GM19397 (cell line): ENCODE data around the gene MSGN1.

ENCODE experiments used
- ATAC-seq: cut with Tn5 transposase; IDR thresholded peaks from one replicate; pipeline ENCODE4 v1.9.1; 2021; ENCODE audit warnings: mild to moderate bottlenecking, moderate library complexity; ENCODE audit not compliant: unreplicated experiment

MSGN1 gene, protein sequence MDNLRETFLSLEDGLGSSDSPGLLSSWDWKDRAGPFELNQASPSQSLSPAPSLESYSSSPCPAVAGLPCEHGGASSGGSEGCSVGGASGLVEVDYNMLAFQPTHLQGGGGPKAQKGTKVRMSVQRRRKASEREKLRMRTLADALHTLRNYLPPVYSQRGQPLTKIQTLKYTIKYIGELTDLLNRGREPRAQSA

DNA sequence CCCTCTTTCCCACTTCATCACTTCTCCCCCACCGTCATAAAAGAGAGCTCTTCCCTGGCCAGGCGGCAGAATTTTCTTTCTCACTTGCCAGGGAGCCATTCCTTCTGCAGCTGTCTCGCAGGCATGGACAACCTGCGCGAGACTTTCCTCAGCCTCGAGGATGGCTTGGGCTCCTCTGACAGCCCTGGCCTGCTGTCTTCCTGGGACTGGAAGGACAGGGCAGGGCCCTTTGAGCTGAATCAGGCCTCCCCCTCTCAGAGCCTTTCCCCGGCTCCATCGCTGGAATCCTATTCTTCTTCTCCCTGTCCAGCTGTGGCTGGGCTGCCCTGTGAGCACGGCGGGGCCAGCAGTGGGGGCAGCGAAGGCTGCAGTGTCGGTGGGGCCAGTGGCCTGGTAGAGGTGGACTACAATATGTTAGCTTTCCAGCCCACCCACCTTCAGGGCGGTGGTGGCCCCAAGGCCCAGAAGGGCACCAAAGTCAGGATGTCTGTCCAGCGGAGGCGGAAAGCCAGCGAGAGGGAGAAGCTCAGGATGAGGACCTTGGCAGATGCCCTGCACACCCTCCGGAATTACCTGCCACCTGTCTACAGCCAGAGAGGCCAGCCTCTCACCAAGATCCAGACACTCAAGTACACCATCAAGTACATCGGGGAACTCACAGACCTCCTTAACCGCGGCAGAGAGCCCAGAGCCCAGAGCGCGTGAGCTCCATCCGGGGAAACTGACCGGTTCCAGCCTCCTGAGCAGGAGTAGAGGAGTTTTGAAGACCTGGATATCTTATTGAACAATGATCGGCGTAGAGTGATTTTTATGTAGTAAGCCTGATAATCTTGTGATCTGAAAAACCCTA, at the start of gene MSGN1:
Gene MSGN1, plus strand, starts transcription at position 65 of the 850 bp plus-strand sequence. Its CDS starts 59 bp downstream, at position 124.
- ATAC-seq: no peak

DNA sequence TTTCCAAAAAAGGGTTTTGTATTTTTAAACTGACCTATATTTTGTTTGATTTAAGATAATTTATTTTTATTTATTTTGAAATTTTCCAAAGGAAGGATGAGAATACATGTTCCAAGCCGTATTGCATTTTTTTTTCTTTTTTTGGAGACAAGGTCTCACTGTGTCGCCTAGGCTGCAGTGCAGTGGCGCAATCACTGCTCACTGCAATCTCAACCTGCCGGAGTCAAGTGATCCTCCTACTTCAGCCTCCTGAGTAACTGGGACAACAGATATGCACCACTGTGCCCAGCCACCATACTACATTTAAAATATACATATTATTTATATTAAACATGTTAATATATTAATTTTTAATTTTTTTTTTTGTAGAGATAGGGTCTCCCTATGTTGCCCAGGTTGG, 47.4 kb upstream of the MSGN1 start:
- no peak for ATAC-seq

DNA sequence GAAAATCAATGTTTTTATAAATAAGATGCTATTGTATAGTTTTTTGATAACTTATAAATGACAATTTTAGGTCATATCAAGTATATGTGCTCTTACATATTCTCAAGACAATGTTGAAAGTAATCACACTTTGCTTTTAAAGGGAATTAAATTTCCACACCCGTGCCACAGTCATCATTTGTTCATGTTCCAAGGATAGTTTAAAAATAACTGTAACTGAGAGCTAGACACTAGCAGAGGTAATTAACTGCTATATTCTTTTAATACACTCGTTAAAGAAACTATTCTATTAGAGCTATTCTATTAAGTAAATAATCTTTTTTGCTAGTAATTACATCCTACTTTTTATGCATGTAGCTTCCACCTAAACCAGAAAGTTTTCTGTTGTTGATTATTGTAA, 44.3 kb upstream of the MSGN1 start:
- no peak for ATAC-seq

DNA sequence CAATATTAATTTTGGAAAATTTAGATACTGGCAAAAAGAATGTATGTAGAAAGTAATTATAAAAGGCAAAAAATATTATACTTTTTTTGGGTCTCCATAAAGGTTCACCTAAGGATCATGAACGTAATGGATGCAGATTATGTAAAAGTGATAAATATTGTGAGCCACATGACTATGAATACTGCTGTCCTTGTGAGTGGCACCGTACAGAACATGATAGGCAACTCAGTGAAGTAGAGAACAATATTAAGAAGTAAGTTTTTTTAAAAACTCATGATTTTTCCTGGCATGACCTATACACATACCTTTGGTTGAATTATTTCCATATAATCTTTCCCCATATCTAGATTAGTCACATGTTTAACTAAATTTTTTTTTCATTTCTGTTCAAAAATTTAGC, 43.7 kb upstream of the MSGN1 start:
- no peak for ATAC-seq

DNA sequence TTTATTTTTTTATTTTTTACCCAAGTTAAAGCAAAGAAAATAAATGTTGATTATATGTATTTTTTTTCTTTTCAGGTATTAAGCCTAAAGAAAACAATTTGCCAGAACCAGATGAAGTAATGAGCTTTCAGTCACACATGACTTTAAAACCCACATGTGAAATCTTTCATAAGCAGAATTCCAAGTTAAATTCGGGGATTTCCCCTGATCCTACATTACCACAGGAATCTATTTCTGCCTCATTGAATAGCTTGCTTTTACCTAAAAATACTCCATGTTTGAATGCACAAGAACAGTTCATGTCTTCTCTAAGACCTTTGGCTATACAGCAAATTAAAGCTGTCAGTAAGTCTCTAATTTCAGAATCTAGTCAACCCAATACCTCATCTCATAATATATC, 35.7 kb upstream of the MSGN1 start:
- no peak for ATAC-seq

DNA sequence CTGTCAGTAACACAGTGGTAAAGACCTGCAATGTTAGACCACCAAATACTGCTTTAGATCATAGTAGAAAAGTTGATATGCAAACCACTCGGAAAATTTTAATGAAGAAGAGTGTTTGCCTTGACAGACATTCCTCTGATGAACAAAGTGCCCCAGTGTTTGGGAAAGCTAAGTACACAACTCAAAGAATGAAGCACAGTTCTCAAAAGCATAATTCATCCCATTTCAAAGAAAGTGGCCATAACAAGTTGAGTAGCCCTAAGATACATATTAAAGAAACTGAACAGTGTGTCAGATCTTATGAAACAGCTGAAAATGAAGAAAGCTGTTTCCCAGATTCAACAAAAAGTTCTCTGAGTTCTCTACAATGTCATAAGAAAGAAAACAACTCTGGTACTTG, 34.8 kb upstream of the MSGN1 start:
- no peak for ATAC-seq

DNA sequence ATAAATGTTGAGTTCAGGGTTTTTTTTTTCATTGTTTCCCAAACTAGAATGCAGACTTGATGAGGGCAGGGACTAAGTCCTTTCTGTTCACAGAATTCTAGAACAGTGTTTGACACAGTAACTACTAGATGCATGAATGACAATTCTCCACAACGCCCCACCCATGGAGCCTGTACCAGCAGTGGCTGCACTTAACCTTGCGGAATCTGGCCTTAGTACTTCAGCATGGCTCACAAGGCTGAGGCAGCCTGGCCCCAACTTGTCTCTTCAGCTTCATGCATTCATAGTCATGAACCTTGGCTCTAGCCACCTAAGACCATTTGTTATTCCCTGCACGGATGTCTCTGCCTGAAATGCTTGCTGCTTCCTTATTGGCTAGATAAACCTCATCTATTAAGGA, 29.5 kb upstream of the MSGN1 start:
- no peak for ATAC-seq

DNA sequence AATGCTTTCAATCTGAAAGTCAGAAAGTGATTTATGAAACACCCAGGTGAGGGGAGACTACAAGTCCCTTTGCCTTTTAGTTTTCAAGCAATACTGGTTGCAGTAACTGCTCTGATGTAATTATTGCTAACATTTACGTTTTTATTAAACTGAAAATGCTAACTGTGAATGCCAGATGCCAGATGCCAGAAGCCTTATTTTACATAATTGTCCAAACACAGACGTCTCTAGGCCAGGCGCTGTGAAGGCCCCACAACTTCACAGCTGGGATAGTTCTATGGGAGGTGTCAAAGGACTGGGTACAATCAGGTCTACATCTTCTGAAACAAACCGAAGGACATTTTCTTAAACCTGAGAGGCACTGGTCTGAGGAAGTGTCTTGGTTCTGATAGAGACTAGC, 27.5 kb upstream of the MSGN1 start:
- ATAC-seq: no peak

DNA sequence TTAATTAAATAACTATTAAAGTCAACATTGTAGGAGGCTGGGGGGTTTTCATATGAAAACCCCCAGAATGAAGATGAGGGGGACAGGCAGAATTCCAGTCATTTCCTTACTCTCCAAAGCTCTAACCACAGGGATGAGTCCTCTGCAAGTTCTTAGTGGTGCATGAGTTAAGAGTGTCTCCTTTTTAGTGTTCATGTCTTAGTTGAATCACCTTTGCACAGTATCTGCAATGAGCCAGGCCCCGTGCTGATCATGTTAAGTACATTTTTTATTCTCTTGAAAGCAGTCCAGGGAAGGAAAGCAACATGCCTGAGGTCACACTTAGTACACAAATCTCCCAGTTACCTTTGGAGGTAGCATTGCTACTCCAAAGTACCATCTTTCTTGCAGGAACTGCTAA, 25.7 kb upstream of the MSGN1 start:
- no peak for ATAC-seq

DNA sequence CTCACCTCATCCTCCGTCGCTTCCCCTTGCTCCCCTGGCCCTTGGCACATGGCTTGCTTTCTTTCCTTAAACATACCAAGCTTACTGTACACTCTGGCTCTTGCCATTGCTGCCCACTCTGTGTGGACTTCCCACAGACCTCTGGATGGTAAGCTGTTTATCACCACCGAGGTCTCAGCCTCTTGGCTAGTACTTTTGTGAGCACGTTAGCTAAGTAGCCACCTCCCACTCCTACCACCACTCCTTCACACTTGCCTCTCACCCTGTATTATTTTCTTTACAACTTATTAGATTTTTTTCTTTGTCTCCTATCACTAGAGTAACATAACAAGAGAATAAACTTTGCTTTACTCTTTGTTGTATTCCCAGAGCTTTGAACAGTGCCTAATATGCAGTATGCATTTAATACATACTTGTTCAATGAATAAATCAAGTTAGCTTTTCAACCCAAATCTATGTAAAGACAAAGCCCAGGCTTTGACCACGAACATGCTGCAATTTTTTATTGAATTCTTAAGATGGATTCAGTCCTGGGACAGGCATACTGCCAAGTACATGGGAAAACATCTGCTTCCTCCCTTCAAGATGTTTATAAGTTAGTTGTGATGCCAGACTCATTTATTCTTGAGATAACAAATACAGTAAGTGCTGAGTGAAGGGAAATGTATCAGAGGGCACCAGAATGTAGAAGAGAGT, 25.0 kb upstream of the MSGN1 start:
- no peak for ATAC-seq

DNA sequence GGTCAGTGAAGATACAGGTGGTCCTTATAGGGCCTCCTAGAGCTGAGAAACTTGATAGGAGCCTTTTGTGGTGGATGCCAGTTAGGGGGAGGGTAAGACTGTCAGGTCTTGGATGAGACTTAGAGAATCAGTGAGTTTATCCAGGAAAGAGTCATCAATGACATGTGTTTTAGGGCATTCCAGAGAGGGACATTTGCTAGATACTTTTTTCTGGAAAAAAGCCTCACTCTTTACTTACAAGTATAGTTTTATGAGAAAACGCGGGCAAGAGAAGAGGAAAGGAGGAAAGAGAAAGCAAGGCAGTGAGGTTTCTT, 24.5 kb upstream of the MSGN1 start:
- ATAC-seq: no peak

DNA sequence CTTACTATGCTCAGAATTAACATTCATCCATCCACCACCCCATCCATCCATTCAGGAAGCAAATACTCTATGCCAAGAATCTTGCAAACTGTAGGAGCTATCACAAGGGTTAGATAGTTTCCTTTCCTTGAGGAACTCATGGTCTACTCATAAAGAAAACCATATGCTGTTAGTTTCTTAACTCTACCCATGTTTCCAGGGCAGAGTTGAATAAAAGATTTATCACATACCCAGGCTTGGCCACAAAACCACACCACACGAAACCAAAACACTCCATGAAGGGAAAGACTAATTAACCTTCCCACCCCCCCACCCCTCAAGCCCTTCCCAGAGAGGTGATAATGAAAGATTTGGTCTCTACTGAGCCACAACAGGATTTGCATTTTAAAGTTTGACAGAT, 23.7 kb upstream of the MSGN1 start:
- ATAC-seq: no peak

DNA sequence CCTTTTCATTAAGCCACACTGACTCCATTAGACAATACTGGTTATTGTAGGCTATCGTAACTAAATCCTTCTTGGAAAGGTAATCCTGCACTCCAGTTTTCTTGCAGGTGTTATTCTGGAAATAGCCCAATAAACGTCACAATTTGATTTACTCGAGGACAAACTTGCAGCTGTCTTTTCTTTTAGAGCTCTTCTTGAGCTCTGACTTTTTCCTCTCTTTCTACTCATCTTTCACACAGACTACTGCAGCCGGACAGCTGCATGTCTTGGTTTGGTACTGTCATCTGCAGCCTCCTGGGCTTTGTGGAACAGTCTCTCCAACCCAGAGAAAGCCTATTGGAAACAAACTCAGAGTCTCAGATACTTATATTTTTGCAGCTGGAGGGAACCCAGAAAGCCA, 23.0 kb upstream of the MSGN1 start:
- no peak for ATAC-seq

DNA sequence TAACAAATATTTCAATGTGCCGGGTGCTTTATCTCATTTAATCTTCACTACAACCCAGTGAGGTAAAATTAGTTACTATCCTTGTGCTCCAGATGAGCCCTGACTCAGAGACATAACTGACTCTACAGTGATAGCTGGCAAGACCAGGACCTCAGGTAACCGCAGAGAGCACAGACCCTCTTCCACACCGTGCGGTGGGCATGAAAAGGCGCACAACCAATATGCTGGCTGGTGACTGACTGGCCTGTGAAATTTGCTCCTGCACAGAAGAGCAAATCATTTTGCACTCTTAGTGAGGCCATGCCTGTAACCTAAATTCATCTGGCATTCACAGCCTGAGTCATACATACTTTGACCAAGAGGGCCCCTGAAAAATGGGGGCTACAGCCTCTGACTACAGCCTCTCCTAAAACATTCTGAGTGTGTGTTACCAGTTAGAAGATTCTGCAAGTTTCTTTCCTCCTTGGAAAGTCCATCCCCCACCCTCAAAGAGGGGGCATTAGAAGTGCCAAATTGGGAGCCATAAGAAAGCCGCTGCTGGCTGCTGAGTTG, 22.4 kb upstream of the MSGN1 start:
- ATAC-seq: no peak

DNA sequence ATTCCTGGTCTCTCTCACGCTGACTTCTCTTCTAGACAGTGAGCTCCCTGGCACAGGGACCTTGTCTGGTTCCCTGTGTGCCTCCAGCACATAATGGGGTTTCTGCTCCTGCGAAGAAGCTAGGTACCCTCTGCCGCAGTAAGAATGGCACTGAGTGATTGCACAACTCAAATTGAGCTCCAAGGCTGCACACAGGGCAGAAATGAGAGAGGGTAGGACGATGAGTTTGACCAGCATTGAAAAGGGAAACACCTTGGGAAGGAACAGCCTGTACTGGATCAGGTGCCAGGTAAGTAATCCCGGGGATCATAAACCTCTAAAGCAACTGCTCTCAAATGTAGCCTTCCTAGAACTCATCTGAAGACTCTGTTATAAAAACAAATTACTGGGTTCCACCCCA, 21.0 kb upstream of the MSGN1 start:
- no peak for ATAC-seq

DNA sequence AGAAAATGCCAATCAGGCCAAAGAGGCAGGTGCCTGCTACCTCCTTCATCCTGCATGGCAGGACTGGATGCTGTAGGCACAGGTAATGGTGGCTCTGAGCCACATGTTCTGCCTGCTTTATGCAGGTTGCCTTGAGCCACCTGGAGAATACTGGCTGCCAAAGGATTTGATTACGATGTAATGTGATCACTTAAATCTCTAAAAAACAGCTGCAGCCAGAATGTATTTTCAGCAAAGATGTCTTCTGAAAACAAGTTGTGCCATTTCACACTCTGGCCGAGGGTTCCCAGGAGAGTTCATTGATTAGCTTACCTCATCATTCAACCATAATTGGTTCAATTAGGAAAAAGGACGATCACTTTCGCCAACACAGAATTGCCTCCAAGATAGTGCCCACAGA, 17.9 kb upstream of the MSGN1 start:
- ATAC-seq: no peak

DNA sequence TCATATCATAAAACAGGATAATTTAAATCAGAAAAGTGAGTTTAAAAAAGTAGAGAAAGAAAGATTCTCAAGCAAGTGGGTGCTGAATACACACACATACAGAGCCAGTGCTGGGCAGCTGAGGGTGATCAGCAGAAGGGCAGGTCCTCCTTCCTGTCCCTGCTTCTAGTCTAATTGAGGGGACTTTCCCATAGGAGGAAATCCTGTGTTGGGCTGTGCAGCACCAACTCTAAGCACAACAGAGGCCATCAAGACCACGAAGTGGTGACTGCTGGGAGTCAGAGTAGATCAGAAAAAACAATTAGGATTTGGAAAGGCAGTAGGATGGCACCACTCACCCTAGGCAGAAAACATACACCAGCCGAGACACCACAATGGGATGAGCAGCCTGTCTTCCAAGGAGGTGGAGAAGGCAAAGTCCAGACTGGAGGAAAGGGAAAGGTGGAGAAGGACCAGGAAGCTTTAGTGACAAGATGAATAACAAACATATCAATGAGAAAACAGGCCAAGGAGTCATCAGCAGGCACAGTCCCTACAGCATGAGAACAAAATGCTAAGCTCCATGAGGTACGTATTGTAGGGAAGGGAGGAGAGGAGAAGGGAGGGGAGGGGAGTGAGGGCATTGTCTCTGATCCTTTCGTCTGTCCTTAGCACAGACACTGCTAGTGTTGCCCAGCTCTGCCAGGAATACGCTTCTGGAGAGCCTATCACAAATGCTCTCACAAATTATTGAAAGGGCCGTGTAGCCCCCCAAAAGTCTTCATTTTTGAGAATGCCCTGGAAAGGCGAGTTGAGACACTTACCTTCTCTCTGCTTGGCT, 16.7 kb upstream of the MSGN1 start:
- no peak for ATAC-seq

DNA sequence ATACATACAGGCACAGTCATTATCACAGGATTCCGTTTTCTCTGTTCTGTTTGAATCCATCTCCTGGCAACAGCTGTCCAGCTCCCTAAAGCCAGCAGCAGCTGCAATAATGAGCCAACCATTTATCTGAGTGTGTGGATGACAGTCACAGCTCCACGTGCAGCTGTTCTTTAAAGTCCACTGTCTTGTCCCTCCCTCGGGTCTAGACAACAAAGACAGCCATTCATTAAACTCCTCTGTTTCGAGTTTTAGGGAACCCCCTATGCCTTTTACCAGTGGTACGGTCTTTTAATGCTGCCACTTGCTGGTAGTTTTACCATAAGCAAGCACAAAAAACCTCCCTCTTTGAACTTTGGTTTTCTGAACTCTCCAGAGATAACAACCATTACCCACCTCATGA, 16.0 kb upstream of the MSGN1 start:
- ATAC-seq: no peak

DNA sequence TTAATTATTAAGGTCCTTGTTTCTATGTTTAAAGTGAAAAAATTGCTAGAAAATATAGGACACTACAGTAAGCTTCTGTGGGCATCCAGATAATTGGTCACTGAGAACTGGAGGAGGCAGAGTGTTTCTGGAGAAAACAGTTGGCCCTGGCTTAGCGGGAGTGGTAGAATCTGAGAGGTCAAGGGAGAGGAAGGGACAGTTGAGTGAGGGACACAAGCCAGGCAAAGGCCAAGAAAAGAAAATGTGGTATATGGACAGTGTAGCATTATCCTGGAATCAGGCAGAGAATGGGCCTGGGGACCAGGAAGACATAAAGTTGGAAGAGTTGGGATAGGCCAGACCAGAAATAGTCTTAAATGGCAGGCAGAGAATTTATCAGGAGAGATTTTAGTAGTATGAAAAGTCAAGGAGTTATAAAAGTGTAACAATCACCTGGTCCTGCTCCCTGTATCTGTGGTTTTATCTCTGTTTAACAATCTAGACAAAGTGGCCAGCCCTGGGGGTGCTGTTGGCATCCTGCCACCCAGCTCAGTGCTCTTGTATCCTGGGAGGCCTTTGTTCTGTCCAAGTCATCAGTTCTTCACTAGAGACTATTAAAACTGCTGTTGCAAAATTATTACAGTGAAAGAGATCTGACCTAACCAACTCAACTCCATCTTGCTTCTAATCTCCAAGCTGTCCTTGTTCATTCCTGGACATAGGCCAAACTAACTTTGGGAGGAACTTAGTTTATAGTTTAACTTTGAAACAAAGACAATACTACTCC, 15.4 kb upstream of the MSGN1 start:
- no peak for ATAC-seq

DNA sequence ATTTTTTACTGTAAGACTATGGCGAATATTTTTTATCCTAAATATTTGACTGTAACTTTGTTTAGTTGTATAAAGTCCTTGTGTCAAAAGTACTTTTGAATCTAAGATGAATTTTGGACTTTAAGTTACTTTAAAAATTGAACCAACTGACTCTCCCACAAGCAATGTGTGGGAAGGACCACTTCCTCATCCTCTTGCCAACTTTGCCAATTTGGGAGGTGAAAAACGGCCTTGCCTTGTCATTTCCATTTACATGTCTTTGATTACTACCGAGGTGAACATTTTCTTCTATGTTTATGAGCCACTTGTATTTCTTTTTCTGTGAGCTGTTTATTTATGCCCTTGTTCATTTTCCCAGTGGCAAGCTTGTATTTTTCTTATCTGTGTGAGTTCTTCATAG, 12.8 kb upstream of the MSGN1 start:
- ATAC-seq: no peak
